ENCODE measurements around the gene TSC1. TPM values are rescaled to one million over a fixed set of nuclear protein-coding genes. Genes with fewer than 3 reads are reported as not detected.

Gene TSC1
- total and polyA plus RNA-seq, 10 of the 15 experiments (the other 5 are each of a cell fraction or from before 2014, with no cell fraction given), result 4.0 to 48.0 (median 14.9) TPM

- 11% methylated on average over 19 of the region's 20 CpGs for WGBS (ENCODE audit: insufficient coverage, insufficient replicate concordance, low lambda C conversion rate, missing lambda C conversion rate)
- no peaks in the 10 kb centered on the region for H3K36me3 ChIP-seq (ENCODE audit: control insufficient read depth in 2 of 2, insufficient read depth in 2 of 2, low read length in 1 of 2)
- RAD21 ChIA-PET (ENCODE audit: unreplicated experiment), result no interaction called here
- TF ChIP-seq ZNF592 (IDR thresholded peaks at IDR 0.05) (no peak), ZNF24 (IDR thresholded peaks at IDR 0.05) (no peak), RFX5 (IDR thresholded peaks at IDR 0.05; ENCODE audit: low read depth, low read length) (no peak), SIN3A (IDR thresholded peaks at IDR 0.05; ENCODE audit: low read depth, low read length) (no peak), WRNIP1 (IDR thresholded peaks at IDR 0.05; ENCODE audit: borderline replicate concordance, low read depth, low read length) (no peak), PBX3 (IDR thresholded peaks at IDR 0.05; ENCODE audit: insufficient replicate concordance, low read depth, low read length) (no peak), STAT1 (conservative IDR thresholded peaks at IDR 0.05) (no peak), NFYB (IDR thresholded peaks at IDR 0.05; ENCODE audit: insufficient read depth, low read depth, low read length) (no peak), PAX5 (IDR thresholded peaks at IDR 0.05; ENCODE audit: borderline replicate concordance, low read depth, low read length) (no peak), EP300 (IDR thresholded peaks at IDR 0.05; ENCODE audit: borderline replicate concordance in 1 of 2, control insufficient read depth in 1 of 2, low read depth in 2 of 2, low read length in 2 of 2) (no peak), ZBED1 (IDR thresholded peaks at IDR 0.05; ENCODE audit: borderline replicate concordance) (no peak), NR2C2 (IDR thresholded peaks at IDR 0.05; ENCODE audit: borderline replicate concordance, control insufficient read depth, insufficient read length, low read depth) (no peak), STAT3 (IDR thresholded peaks at IDR 0.05; ENCODE audit: low read depth, low read length) (no peak), ATF7 (IDR thresholded peaks at IDR 0.05; ENCODE audit: low read depth) (no peak), ATF3 (IDR thresholded peaks at IDR 0.05; ENCODE audit: borderline replicate concordance, extremely low read depth, low read depth, low read length) (no peak), MTA2 (IDR thresholded peaks at IDR 0.05; ENCODE audit: low read depth) (no peak)
- TF ChIP-seq, protein P1, sequence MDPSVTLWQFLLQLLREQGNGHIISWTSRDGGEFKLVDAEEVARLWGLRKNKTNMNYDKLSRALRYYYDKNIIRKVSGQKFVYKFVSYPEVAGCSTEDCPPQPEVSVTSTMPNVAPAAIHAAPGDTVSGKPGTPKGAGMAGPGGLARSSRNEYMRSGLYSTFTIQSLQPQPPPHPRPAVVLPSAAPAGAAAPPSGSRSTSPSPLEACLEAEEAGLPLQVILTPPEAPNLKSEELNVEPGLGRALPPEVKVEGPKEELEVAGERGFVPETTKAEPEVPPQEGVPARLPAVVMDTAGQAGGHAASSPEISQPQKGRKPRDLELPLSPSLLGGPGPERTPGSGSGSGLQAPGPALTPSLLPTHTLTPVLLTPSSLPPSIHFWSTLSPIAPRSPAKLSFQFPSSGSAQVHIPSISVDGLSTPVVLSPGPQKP (IDR thresholded peaks at IDR 0.05; ENCODE audit: low read depth, low read length), result no peak
- FAIRE-seq (no peak), DNase-seq (ENCODE audit: low read depth, low spot score) (no peak), ATAC-seq (no peak)
- no TSS peak for BruUV-seq (replicated peaks)
- no peaks in the 10 kb centered on the region for H3K79me2 ChIP-seq (ENCODE audit: control insufficient read depth, insufficient read depth, low read length)
- H3K27me3 ChIP-seq (replicated peaks in 1 of 2; ENCODE audit: control insufficient read depth in 2 of 2, insufficient read depth in 2 of 2, low read length in 1 of 2), result peaks cover 0 to 5% of the 10 kb centered on the region in 2 experiments; a peak in 2 of 4 replicates
- H3K9ac ChIP-seq (ENCODE audit: control insufficient read depth, insufficient read depth, low read length), result no peak overlapping the region
- SMC1A ChIA-PET (ENCODE audit: uncharacterized antibody, unreplicated experiment), result no interaction called here
- H3K4me2 ChIP-seq (ENCODE audit: control insufficient read depth, insufficient read depth), result no peak overlapping the region
- POLR2A ChIA-PET, result no interaction called here
- intact Hi-C loops (cut with micrococcal nuclease; ENCODE audit: unreplicated experiment) (no loop called here), in situ Hi-C loops (cut with MboI) (no loop called here)
- no peak overlapping the region for H2AFZ ChIP-seq (ENCODE audit: control insufficient read depth, low read depth, low read length)
- no peak overlapping the region for H3K4me3 ChIP-seq
- no peaks in the 10 kb centered on the region for H3K9me3 ChIP-seq (replicated peaks; ENCODE audit: control insufficient read depth, insufficient read depth, low read length)
- H4K20me1 ChIP-seq (ENCODE audit: control insufficient read depth, insufficient read depth), result no peaks in the 10 kb centered on the region
- no peak overlapping the region for H3K27ac ChIP-seq (ENCODE audit: control insufficient read depth, insufficient read depth)
- no peaks in the 10 kb centered on the region for H3K4me1 ChIP-seq (ENCODE audit: control insufficient read depth, insufficient read depth, low read length)
- CTCF ChIA-PET, result interaction anchor here (0.7 to 1.4 kb wide), 4 partner anchors 9 to 38 kb away, joined by 3 read pairs; no protein-coding TSS in a partner anchor
Measured at GRCh38 chr9:132984202-132985070, 40.0 kb upstream of the TSC1 start.
